Gastrocnemius medialis (tissue), 4 donors: ENCODE measurements around the gene OTOF. TPM values are rescaled to one million over a fixed set of nuclear protein-coding genes. Genes with fewer than 3 reads are reported as not detected.

Experiments
- ATAC-seq, 2 donors: fragments of 150-250 bp; one replicate each; pipeline ENCODE4 v1.9.1; 2016
- DNase-seq, 2 donors: peaks; one replicate each; pipeline ENCODE4 v3.0.0-alpha.2; 2019
- H3K27ac ChIP-seq, 4 donors: fragments of 200-600 bp; sonication (generic); 1 replicate in 1 of 4; 2 replicates in 3 of 4; pipeline ENCODE4 v1.5.1; 2016 to 2018; ENCODE audit warnings: mild to moderate bottlenecking in 2 of 4, moderate library complexity in 1 of 4
- H3K27me3 ChIP-seq, 3 donors: fragments of 200-600 bp; sonication (generic) in 2 of 3; 1 replicate in 1 of 3; 2 replicates in 2 of 3; pipeline versions ENCODE4 v1.5.1 to v1.6.0; 2016 to 2019; ENCODE audit warnings: mild to moderate bottlenecking in 1 of 3, moderate library complexity in 1 of 3
- H3K36me3 ChIP-seq, 2 donors: fragments of 200-600 bp; sonication (generic) in 1 of 2; one replicate each; pipeline ENCODE4 v1.5.1; 2017 to 2018
- H3K4me1 ChIP-seq, 2 donors: fragments of 200-600 bp; sonication (generic) in 1 of 2; one replicate each; pipeline ENCODE4 v1.5.1; 2016 to 2017; ENCODE audit warnings: mild to moderate bottlenecking in 2 of 2
- H3K4me3 ChIP-seq, 4 donors: fragments of 200-600 bp; sonication (generic) in 3 of 4; 1 replicate in 1 of 4; 2 replicates in 3 of 4; pipeline ENCODE4 v1.5.1; 2016 to 2019; ENCODE audit warnings: mild to moderate bottlenecking in 2 of 4
- H3K9me3 ChIP-seq, 3 donors: fragments of 200-600 bp; sonication (generic) in 2 of 3; 1 replicate in 1 of 3; 2 replicates in 2 of 3; pipeline ENCODE4 v1.5.1; 2016 to 2019
- CTCF ChIP-seq, 5 experiments: fragments of 450-650 bp in 3 of 5; fragments of 200-600 bp in 2 of 5; sonication (generic) in 2 of 5; IDR thresholded peaks in 4 of 5; conservative IDR thresholded peaks in 1 of 5; 1 replicate in 4 of 5; 2 replicates in 1 of 5; pipeline ENCODE4 v1.5.1; 2016 to 2019; ENCODE audit warnings: antibody characterized with exemption in 5 of 5, mild to moderate bottlenecking in 3 of 5, moderate library complexity in 3 of 5
- POLR2A ChIP-seq, 2 donors: fragments of 450-650 bp; IDR thresholded peaks; one replicate each; pipeline ENCODE4 v1.6.1; 2017; ENCODE audit warnings: antibody characterized with exemption in 2 of 2, mild to moderate bottlenecking in 2 of 2, moderate library complexity in 2 of 2
- in situ Hi-C, 4 donors: fragments of 200-750 bp; cut with MboI; loops; one replicate each; pipeline versions ENCODE4 v1.15.0 to v1.8.0; 2017; ENCODE audit warnings: low sequenced_read_pairs in 4 of 4
- intact Hi-C: fragments of 100-400 bp; cut with DNase I; formaldehyde crosslinking; loops from one replicate; pipeline ENCODE4 v1.15.1; 2023; ENCODE audit warnings: low total_unique reads
- total RNA-seq, 4 donors: library from RNA; depleted of rRNA; stranded (reverse); fragments of >200 nt; gene quantifications; one replicate each; pipeline versions ENCODE4 v1.1.0 to v1.2.3, GENCODE V29; 2016

OTOF gene
- total RNA-seq, 4 donors from 2014 or later = 0.09 to 0.46 TPM; not detected in 2

GRCh38 chr2:26481706-26482105 is 3.8 kb upstream of the OTOF start:
- Histone ChIP-seq H3K27me3 (no peaks in the 10 kb centered on the region), H3K9me3 (no peaks in the 10 kb centered on the region), H3K4me1 (peaks cover 30 to 34% of the 10 kb centered on the region in 2 donors), H3K27ac (peak overlapping the region in 1 of 4 donors; percentile 35), H3K36me3 (no peaks in the 10 kb centered on the region), H3K4me3 (no peak overlapping the region)
- in situ Hi-C loops (no loop called here), intact Hi-C loops (no loop called here)
- DNase-seq (no peak), ATAC-seq (no peak)
- TF ChIP-seq POLR2A (IDR thresholded peaks at IDR 0.05) (no peak), CTCF (IDR thresholded peaks at IDR 0.05 in 4 of 5, conservative IDR thresholded peaks at IDR 0.05 in 1 of 5) (no peak)

GRCh38 chr2:26480566-26481423 is 2.9 kb upstream of the OTOF start:
- no peak for ATAC-seq
- no peak overlapping the region for H3K4me3 ChIP-seq
- H3K27ac ChIP-seq = no peak overlapping the region
- in situ Hi-C loops (no loop called here), intact Hi-C loops (no loop called here)
- DNase-seq = no peak
- no peaks in the 10 kb centered on the region for H3K36me3 ChIP-seq
- H3K27me3 ChIP-seq = no peaks in the 10 kb centered on the region
- H3K4me1 ChIP-seq = peaks cover 30 to 34% of the 10 kb centered on the region in 2 donors
- no peaks in the 10 kb centered on the region for H3K9me3 ChIP-seq
- TF ChIP-seq CTCF (IDR thresholded peaks at IDR 0.05 in 4 of 5, conservative IDR thresholded peaks at IDR 0.05 in 1 of 5) = no peak

- intact Hi-C loops = no loop called here
- in situ Hi-C loops = no loop called here
- DNase-seq (no peak), ATAC-seq (no peak)
- Histone ChIP-seq H3K36me3 (no peaks in the 10 kb centered on the region), H3K27ac (no peak overlapping the region), H3K27me3 (no peaks in the 10 kb centered on the region), H3K4me1 (peaks cover 29 to 34% of the 10 kb centered on the region in 2 donors), H3K4me3 (no peak overlapping the region), H3K9me3 (no peaks in the 10 kb centered on the region)
- TF ChIP-seq POLR2A (IDR thresholded peaks at IDR 0.05) (no peak), CTCF (IDR thresholded peaks at IDR 0.05 in 4 of 5, conservative IDR thresholded peaks at IDR 0.05 in 1 of 5) (no peak)
Measured at GRCh38 chr2:26479789-26480565, 2.1 kb upstream of the OTOF start.

- Histone ChIP-seq H3K36me3 (no peaks in the 10 kb centered on the region), H3K4me3 (no peak overlapping the region), H3K9me3 (no peaks in the 10 kb centered on the region), H3K4me1 (peaks cover 22 to 28% of the 10 kb centered on the region in 2 donors), H3K27me3 (no peaks in the 10 kb centered on the region), H3K27ac (no peak overlapping the region)
- in situ Hi-C loops = no loop called here
- TF ChIP-seq CTCF (IDR thresholded peaks at IDR 0.05 in 4 of 5, conservative IDR thresholded peaks at IDR 0.05 in 1 of 5) = no peak
- TF ChIP-seq POLR2A (IDR thresholded peaks at IDR 0.05) = no peak
- no peak for DNase-seq
- intact Hi-C loops = no loop called here
- no peak for ATAC-seq
Measured at GRCh38 chr2:26479131-26479788, 1.3 kb upstream of the OTOF start.
